Suprapubic skin (tissue), 4 donors: Measurements from ENCODE around the gene TYMS. TPM values are rescaled to one million over a fixed set of nuclear protein-coding genes. Genes with fewer than 3 reads are reported as not detected.

Source experiments
- DNase-seq, 2 donors: peaks; one replicate each; pipeline ENCODE4 v3.0.0-alpha.2; 2019; ENCODE audit warnings: low spot score in 2 of 2
- H3K27ac ChIP-seq: fragments of 200-600 bp; sonication (generic); one replicate; pipeline ENCODE4 v1.5.1; 2019
- H3K27me3 ChIP-seq: fragments of 200-600 bp; sonication (generic); one replicate; pipeline ENCODE4 v1.5.1; 2019
- H3K36me3 ChIP-seq: fragments of 200-600 bp; sonication (generic); one replicate; pipeline ENCODE4 v1.5.1; 2019
- H3K4me1 ChIP-seq: fragments of 200-600 bp; sonication (generic); one replicate; pipeline ENCODE4 v1.5.1; 2019
- H3K4me3 ChIP-seq: fragments of 200-600 bp; sonication (generic); one replicate; pipeline ENCODE4 v1.5.1; 2019; ENCODE audit warnings: mild to moderate bottlenecking
- H3K9me3 ChIP-seq: fragments of 200-600 bp; sonication (generic); one replicate; pipeline ENCODE4 v1.5.1; 2019
- CTCF ChIP-seq, 2 donors: fragments of 200-600 bp in 1 of 2; fragments of 450-650 bp in 1 of 2; sonication (generic) in 1 of 2; IDR thresholded peaks; one replicate each; pipeline ENCODE4 v1.5.1; 2016 to 2019; ENCODE audit warnings: antibody characterized with exemption in 2 of 2, mild to moderate bottlenecking in 1 of 2, moderate library complexity in 1 of 2
- EP300 ChIP-seq: sonication (generic); formaldehyde crosslinking; IDR thresholded peaks from one replicate; pipeline ENCODE4 v1.6.1; 2017; ENCODE audit warnings: antibody characterized with exemption
- POLR2A ChIP-seq, 2 donors: fragments of 450-650 bp; IDR thresholded peaks; one replicate each; pipeline ENCODE4 v1.6.1; 2017; ENCODE audit warnings: antibody characterized with exemption in 2 of 2, mild to moderate bottlenecking in 2 of 2, moderate library complexity in 2 of 2
- POLR2AphosphoS5 ChIP-seq, 3 donors: sonication (generic); formaldehyde crosslinking; IDR thresholded peaks; one replicate each; pipeline ENCODE4 v1.6.1; 2017; ENCODE audit warnings: antibody characterized with exemption in 3 of 3
- WGBS: methylation state at CpG from one replicate; pipeline ENCODE4 v1.1.5; 2018; 5-methylcytosine and 5-hydroxymethylcytosine counted together
- total RNA-seq, 4 donors: library from RNA; depleted of rRNA; stranded (reverse); fragments of >200 nt; gene quantifications; one replicate each; pipeline ENCODE4 v1.1.0, GENCODE V29; 2016

TYMS gene
- total RNA-seq, 4 donors from 2014 or later: 2.6 to 5.9 (median 3.2) TPM

- Histone ChIP-seq H3K9me3 (no peaks in the 10 kb centered on the region), H3K4me1 (peaks cover 23% of the 10 kb centered on the region), H3K27me3 (no peaks in the 10 kb centered on the region), H3K4me3 (no peak overlapping the region), H3K36me3 (peaks cover 27% of the 10 kb centered on the region), H3K27ac (no peak overlapping the region)
- WGBS: 95% methylated on average over 8 of the region's 8 CpGs
- TF ChIP-seq EP300: no peak
- no peak for DNase-seq
Measured at GRCh38 chr18:706405-706804, 49.0 kb downstream of the TYMS start.

DNA sequence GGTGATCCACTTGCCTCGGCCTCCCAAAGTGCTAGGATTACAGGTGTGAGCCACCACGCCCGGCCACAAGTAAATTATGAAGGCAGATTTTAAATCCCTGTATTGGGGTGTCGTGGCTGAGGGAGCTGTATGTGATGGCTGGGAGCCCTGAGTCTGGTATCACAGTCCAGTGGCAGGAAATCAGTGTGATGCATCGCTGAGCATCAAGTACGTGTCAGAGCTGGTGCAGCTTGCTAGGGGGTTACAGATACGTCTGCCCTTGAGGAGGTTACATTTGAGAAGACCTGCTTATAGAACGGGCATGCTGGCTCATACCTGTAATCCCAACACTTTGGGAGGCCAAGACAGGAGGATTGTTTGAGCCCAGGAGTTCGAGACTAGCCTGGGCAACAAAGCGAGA is 50.6 kb downstream of the TYMS start:
- H3K4me3 ChIP-seq: no peak overlapping the region
- no peak for DNase-seq
- no peaks in the 10 kb centered on the region for H3K9me3 ChIP-seq
- H3K27me3 ChIP-seq: no peaks in the 10 kb centered on the region
- H3K36me3 ChIP-seq: peaks cover 27% of the 10 kb centered on the region
- H3K27ac ChIP-seq: no peak overlapping the region
- TF ChIP-seq EP300: no peak
- TF ChIP-seq POLR2A (IDR thresholded peaks at IDR 0.05): no peak
- TF ChIP-seq CTCF (IDR thresholded peaks at IDR 0.05): no peak
- 94% methylated on average over 10 of the region's 10 CpGs for WGBS
- H3K4me1 ChIP-seq: peaks cover 27% of the 10 kb centered on the region

DNA sequence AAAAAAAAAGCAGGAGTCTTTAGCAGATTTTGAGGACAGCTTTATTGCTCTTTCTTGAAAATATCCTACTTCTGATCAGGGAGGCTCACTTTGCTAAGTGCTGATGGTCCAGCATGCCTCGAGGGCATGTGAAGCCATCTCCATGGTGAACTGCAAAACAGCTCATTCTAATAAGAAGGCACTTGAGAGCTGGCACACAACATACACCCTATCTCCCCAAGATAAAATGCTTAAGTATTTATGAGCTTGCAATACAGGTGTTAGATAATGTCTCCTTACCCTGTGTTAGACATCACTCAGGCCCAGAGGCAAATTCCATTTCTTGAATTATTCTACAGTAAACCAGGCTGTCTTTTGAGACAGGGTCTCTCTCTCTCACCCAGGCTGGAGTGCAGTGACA is 52.3 kb downstream of the TYMS start:
- WGBS: 53% methylated on average over 1 of the region's 1 CpG
- H3K9me3 ChIP-seq: no peaks in the 10 kb centered on the region
- H3K27ac ChIP-seq: no peak overlapping the region
- peaks cover 20% of the 10 kb centered on the region for H3K36me3 ChIP-seq
- H3K4me3 ChIP-seq: no peak overlapping the region
- DNase-seq: no peak
- TF ChIP-seq POLR2AphosphoS5 (IDR thresholded peaks at IDR 0.05): no peak
- no peak for TF ChIP-seq POLR2A (IDR thresholded peaks at IDR 0.05)
- no peak for TF ChIP-seq CTCF (IDR thresholded peaks at IDR 0.05)
- H3K27me3 ChIP-seq: no peaks in the 10 kb centered on the region
- peaks cover 21% of the 10 kb centered on the region for H3K4me1 ChIP-seq

GRCh38 chr18:710418-711300 is 53.2 kb downstream of the TYMS start:
- H3K9me3 ChIP-seq: no peaks in the 10 kb centered on the region
- H3K4me3 ChIP-seq: peak overlapping the region; percentile 74
- no peaks in the 10 kb centered on the region for H3K27me3 ChIP-seq
- H3K36me3 ChIP-seq: peaks cover 11% of the 10 kb centered on the region
- no peak overlapping the region for H3K27ac ChIP-seq
- DNase-seq: no peak
- TF ChIP-seq POLR2AphosphoS5 (IDR thresholded peaks at IDR 0.05): no peak
- no peak for TF ChIP-seq CTCF (IDR thresholded peaks at IDR 0.05)
- no peak for TF ChIP-seq EP300
- TF ChIP-seq POLR2A (IDR thresholded peaks at IDR 0.05): no peak
- 80% methylated on average over 3 of the region's 3 CpGs for WGBS
- peaks cover 21% of the 10 kb centered on the region for H3K4me1 ChIP-seq

- Histone ChIP-seq H3K4me3 (peak overlapping the region; percentile 74), H3K27me3 (no peaks in the 10 kb centered on the region), H3K27ac (peak overlapping the region; percentile 90), H3K4me1 (peaks cover 21% of the 10 kb centered on the region), H3K9me3 (no peaks in the 10 kb centered on the region), H3K36me3 (peaks cover 6% of the 10 kb centered on the region)
- 7% methylated on average over 8 of the region's 8 CpGs for WGBS
- TF ChIP-seq POLR2A (IDR thresholded peaks at IDR 0.05): no peak
- no peak for DNase-seq
Measured at GRCh38 chr18:711310-711656, 53.8 kb downstream of the TYMS start.

- H3K27ac ChIP-seq: peak overlapping the region; percentile 90
- H3K36me3 ChIP-seq: peaks cover 6% of the 10 kb centered on the region
- H3K4me3 ChIP-seq: peak overlapping the region; percentile 74
- H3K9me3 ChIP-seq: no peaks in the 10 kb centered on the region
- peak; percentile 86 to 90 for DNase-seq
- H3K4me1 ChIP-seq: peaks cover 21% of the 10 kb centered on the region
- H3K27me3 ChIP-seq: no peaks in the 10 kb centered on the region
- WGBS: 0% methylated on average over 39 of the region's 42 CpGs
- TF ChIP-seq CTCF (IDR thresholded peaks at IDR 0.05): no peak
- peak in 1 of 3 donors; percentile 45 for TF ChIP-seq POLR2AphosphoS5 (IDR thresholded peaks at IDR 0.05)
- no peak for TF ChIP-seq EP300
- peak in 1 of 2 donors; percentile 21 for TF ChIP-seq POLR2A (IDR thresholded peaks at IDR 0.05)
Measured at GRCh38 chr18:711657-712400, 54.4 kb downstream of the TYMS start.
